ENCODE data around the gene GPR135. TPM values are rescaled to one million over a fixed set of nuclear protein-coding genes. Genes with fewer than 3 reads are reported as not detected.

The GPR135 gene
- total RNA-seq, 1 experiment from 2014 or later: 0.52 TPM

GRCh38 chr14:59460378-59460777 lies 4.8 kb downstream of the GPR135 start:
- no peaks in the 10 kb centered on the region for H3K4me1 Mint-ChIP-seq (ENCODE audit: low read depth, unreplicated experiment)
- no peaks in the 10 kb centered on the region for H3K9me3 ChIP-seq
- H3K27me3 ChIP-seq (replicated peaks; ENCODE audit: control insufficient read depth, insufficient read depth, low read length): no peaks in the 10 kb centered on the region
- no peak overlapping the region for H3K27ac Mint-ChIP-seq (ENCODE audit: unreplicated experiment)
- TF ChIP-seq, protein P1, sequence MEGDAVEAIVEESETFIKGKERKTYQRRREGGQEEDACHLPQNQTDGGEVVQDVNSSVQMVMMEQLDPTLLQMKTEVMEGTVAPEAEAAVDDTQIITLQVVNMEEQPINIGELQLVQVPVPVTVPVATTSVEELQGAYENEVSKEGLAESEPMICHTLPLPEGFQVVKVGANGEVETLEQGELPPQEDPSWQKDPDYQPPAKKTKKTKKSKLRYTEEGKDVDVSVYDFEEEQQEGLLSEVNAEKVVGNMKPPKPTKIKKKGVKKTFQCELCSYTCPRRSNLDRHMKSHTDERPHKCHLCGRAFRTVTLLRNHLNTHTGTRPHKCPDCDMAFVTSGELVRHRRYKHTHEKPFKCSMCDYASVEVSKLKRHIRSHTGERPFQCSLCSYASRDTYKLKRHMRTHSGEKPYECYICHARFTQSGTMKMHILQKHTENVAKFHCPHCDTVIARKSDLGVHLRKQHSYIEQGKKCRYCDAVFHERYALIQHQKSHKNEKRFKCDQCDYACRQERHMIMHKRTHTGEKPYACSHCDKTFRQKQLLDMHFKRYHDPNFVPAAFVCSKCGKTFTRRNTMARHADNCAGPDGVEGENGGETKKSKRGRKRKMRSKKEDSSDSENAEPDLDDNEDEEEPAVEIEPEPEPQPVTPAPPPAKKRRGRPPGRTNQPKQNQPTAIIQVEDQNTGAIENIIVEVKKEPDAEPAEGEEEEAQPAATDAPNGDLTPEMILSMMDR (IDR thresholded peaks at IDR 0.05; ENCODE audit: insufficient read depth in 1 of 2, low read depth in 1 of 2, low read length in 1 of 2, severe bottlenecking in 1 of 2, unreplicated experiment in 1 of 2): no peak
- no peaks in the 10 kb centered on the region for H3K36me3 ChIP-seq (ENCODE audit: control insufficient read depth, insufficient read depth, low read length)
- ChIA-PET CTCF (no interaction called here), POLR2A (no interaction called here)
- intact Hi-C loops (cut with micrococcal nuclease; ENCODE audit: unreplicated experiment): no loop called here
- H3K4me3 ChIP-seq (ENCODE audit: low read depth, low read length): no peak overlapping the region
- H3K9me3 Mint-ChIP-seq (ENCODE audit: unreplicated experiment): no peaks in the 10 kb centered on the region
- no peak overlapping the region for H3K4me3 Mint-ChIP-seq (ENCODE audit: unreplicated experiment)
- peaks cover 4% of the 10 kb centered on the region for H3K27me3 Mint-ChIP-seq (ENCODE audit: insufficient read depth, unreplicated experiment)
- peaks cover 7% of the 10 kb centered on the region; the same call in 1 of the 2 replicates for H3K4me1 ChIP-seq
- DNase-seq: no peak
- no peaks in the 10 kb centered on the region for H3K36me3 Mint-ChIP-seq (ENCODE audit: insufficient read depth, unreplicated experiment)
- no TSS peak for BruUV-seq (replicated peaks)

DNA sequence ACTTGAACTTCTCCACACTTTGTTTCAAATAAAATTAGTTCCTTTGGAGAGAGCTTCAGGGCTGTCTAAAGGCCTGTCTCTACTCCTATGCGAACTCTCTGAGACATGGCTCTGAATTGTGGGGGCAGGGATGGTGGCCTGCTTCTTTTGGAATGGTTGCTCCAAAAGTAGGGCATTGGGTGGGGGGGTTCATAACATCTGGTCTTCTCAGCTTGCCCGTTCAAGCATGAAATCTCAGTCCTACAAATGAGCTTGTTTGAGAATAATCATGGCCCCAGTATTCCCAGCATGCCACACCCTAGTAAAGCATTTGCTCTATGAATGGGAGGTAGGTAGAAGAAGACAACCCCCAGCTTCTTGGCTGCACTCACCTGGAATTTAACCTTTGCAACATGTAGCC lies 6.7 kb downstream of the GPR135 start:
- H3K36me3 Mint-ChIP-seq (ENCODE audit: insufficient read depth, unreplicated experiment): no peaks in the 10 kb centered on the region
- H3K9me3 Mint-ChIP-seq (ENCODE audit: unreplicated experiment): no peaks in the 10 kb centered on the region
- intact Hi-C loops (cut with micrococcal nuclease; ENCODE audit: unreplicated experiment): no loop called here
- ChIA-PET POLR2A (interaction anchor here (0.9 kb wide), 1 partner anchor 26 kb away, joined by 3 read pairs; the partner anchor contains the start of genes JKAMP and L3HYPDH), CTCF (interaction anchor here (1.1 kb wide), 1 partner anchor 26 kb away, joined by 3 read pairs; the partner anchor contains the start of genes JKAMP and L3HYPDH)
- BruUV-seq (replicated peaks): no TSS peak
- no peaks in the 10 kb centered on the region for H3K27me3 ChIP-seq (replicated peaks; ENCODE audit: control insufficient read depth, insufficient read depth, low read length)
- TF ChIP-seq, protein P1 (IDR thresholded peaks at IDR 0.05; ENCODE audit: insufficient read depth in 1 of 2, low read depth in 1 of 2, low read length in 1 of 2, severe bottlenecking in 1 of 2, unreplicated experiment in 1 of 2): no peak
- H3K9me3 ChIP-seq: no peaks in the 10 kb centered on the region
- no peak overlapping the region for H3K4me3 ChIP-seq (ENCODE audit: low read depth, low read length)
- peaks cover 4% of the 10 kb centered on the region for H3K27me3 Mint-ChIP-seq (ENCODE audit: insufficient read depth, unreplicated experiment)
- no peaks in the 10 kb centered on the region; the same call in 1 of the 2 replicates for H3K4me1 ChIP-seq
- H3K4me3 Mint-ChIP-seq (ENCODE audit: unreplicated experiment): no peak overlapping the region
- no peaks in the 10 kb centered on the region for H3K4me1 Mint-ChIP-seq (ENCODE audit: low read depth, unreplicated experiment)
- H3K27ac Mint-ChIP-seq (ENCODE audit: unreplicated experiment): no peak overlapping the region
- DNase-seq: no peak
- H3K36me3 ChIP-seq (ENCODE audit: control insufficient read depth, insufficient read depth, low read length): no peaks in the 10 kb centered on the region

DNA sequence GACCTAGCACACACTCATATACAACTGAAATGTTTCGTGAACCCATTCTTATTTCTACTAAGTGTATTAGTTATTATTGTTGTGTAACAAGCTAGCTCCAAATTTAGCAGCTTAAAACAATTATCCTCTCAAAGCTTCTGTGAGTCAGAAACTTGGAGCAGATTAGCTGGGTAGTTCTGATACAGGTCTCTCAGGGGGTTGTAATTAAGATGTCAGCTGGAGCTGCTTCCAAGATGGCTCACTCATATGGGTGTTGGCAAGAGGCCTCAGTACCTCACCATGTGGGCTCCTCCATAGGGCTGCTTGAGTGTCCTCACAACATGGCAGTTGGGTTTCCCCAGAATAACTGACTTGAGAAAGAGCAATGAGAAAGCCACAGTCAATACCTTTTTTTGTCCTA lies 9.8 kb downstream of the GPR135 start:
- no peaks in the 10 kb centered on the region for H3K27me3 Mint-ChIP-seq (ENCODE audit: insufficient read depth, unreplicated experiment)
- ChIA-PET CTCF (no interaction called here), POLR2A (no interaction called here)
- H3K4me3 Mint-ChIP-seq (ENCODE audit: unreplicated experiment): no peak overlapping the region
- TF ChIP-seq, protein P1 (IDR thresholded peaks at IDR 0.05; ENCODE audit: insufficient read depth in 1 of 2, low read depth in 1 of 2, low read length in 1 of 2, severe bottlenecking in 1 of 2, unreplicated experiment in 1 of 2): no peak
- no peaks in the 10 kb centered on the region; the same call in 1 of the 2 replicates for H3K4me1 ChIP-seq
- no peak for DNase-seq
- H3K4me1 Mint-ChIP-seq (ENCODE audit: low read depth, unreplicated experiment): no peaks in the 10 kb centered on the region
- no peaks in the 10 kb centered on the region for H3K9me3 Mint-ChIP-seq (ENCODE audit: unreplicated experiment)
- H3K27ac Mint-ChIP-seq (ENCODE audit: unreplicated experiment): no peak overlapping the region
- H3K36me3 Mint-ChIP-seq (ENCODE audit: insufficient read depth, unreplicated experiment): no peaks in the 10 kb centered on the region
- no peaks in the 10 kb centered on the region for H3K27me3 ChIP-seq (replicated peaks; ENCODE audit: control insufficient read depth, insufficient read depth, low read length)
- H3K36me3 ChIP-seq (ENCODE audit: control insufficient read depth, insufficient read depth, low read length): no peaks in the 10 kb centered on the region
- no peaks in the 10 kb centered on the region for H3K9me3 ChIP-seq
- BruUV-seq (replicated peaks): no TSS peak
- H3K4me3 ChIP-seq (ENCODE audit: low read depth, low read length): no peak overlapping the region
- intact Hi-C loops (cut with micrococcal nuclease; ENCODE audit: unreplicated experiment): no loop called here
